Tibial nerve (tissue), 3 donors: Measurements from ENCODE around the gene SYVN1.

Experiments used
- CTCF ChIP-seq, 5 experiments: fragments of 200-600 bp in 3 of 5; fragments of 450-650 bp in 2 of 5; sonication (generic) in 3 of 5; IDR thresholded peaks; one replicate each; pipeline ENCODE4 v1.5.1; 2016 to 2019; ENCODE audit warnings: antibody characterized with exemption in 5 of 5, mild to moderate bottlenecking in 3 of 5, moderate library complexity in 2 of 5
- POLR2A ChIP-seq, 2 donors: fragments of 450-650 bp; IDR thresholded peaks; one replicate each; pipeline ENCODE4 v1.6.1; 2017; ENCODE audit warnings: antibody characterized with exemption in 2 of 2, mild to moderate bottlenecking in 2 of 2, moderate library complexity in 2 of 2

GRCh38 chr11:65095974-65096806, 38.1 kb downstream of the SYVN1 start, which contains the start of gene VPS51:
- TF ChIP-seq CTCF (IDR thresholded peaks at IDR 0.05) (peak in 2 of 5 experiments; percentile 45 to 66), POLR2A (IDR thresholded peaks at IDR 0.05) (peak in 1 of 2 donors; percentile 45)
